OCI-LY3 (cell line): ENCODE data around the gene U2SURP.
"Not testable (repeated sequence)": the region's sequence is repeated elsewhere in the genome, so short reads cannot be mapped to it uniquely, and the experiment has no call there.

Experiments used
- CTCF ChIP-seq: fragments of 200-600, 300-600 bp; sonication (generic); IDR thresholded peaks from 2 replicates; pipeline ENCODE4 v1.5.1; 2014; ENCODE audit warnings: antibody characterized with exemption, low read length, low read depth
- EZH2phosphoT487 ChIP-seq: fragments of 200-600 bp; shearing (Covaris generic); IDR thresholded peaks from 2 replicates; pipeline ENCODE4 v1.6.1; 2018; ENCODE audit warnings: antibody characterized with exemption, mixed run types, low read depth

- TF ChIP-seq CTCF, EZH2phosphoT487: not testable (repeated sequence)
Observed at GRCh38 chr3:143031796-143032387, 30.5 kb downstream of the U2SURP start.
